ENCODE results near the gene ABLIM3.
A peak's percentile ranks its signal among the peaks of the same experiment; 100 is the strongest.

ABLIM3 gene

DNA sequence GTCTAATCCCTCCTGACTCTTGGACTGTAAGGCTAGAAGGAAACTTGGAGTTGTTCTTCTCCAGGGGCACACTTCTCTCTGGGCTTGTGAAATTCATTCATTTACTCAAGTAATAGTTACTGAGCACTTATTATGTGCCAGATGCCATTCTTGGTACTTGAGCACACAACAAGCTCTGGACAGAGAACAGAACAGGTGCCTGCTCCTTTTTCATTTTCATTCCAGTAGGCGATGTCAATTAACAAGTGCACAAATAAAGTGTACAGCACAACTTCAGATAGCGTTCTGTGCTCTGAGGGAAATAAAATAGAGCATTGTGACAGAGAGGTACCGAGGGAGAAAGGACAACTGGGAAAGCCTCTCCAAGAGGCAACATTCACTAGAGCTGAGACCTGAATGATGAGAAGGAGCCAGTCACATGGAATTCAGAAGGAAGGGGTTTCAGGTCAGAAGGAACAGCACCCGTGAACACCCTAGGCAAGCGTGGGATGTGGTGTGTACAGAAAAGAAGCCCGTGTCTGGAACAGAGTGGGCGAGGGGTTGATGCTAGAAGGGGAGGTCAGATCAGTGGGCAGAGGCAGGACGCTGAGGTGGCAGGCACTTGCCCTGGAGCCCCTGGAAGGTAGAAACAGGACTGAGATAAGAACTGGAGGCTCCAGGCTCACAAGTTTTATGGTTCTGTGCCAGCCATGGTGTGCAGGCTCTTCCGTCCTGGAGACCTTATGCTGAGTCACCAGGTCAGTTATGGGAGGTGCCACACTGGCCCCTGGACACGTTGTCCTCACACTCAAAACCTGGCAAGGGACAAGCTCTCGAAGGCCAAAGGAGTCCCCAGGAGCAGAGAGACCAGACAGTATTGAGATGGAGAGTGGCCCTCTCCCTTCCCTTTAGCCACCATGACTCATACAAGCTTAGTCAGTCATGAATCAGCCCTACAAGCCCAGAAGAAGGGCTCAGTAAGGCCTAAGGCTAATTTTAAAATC, 7.2 kb upstream of the ABLIM3 start:
- DNase-seq: peak; percentile 85

DNA sequence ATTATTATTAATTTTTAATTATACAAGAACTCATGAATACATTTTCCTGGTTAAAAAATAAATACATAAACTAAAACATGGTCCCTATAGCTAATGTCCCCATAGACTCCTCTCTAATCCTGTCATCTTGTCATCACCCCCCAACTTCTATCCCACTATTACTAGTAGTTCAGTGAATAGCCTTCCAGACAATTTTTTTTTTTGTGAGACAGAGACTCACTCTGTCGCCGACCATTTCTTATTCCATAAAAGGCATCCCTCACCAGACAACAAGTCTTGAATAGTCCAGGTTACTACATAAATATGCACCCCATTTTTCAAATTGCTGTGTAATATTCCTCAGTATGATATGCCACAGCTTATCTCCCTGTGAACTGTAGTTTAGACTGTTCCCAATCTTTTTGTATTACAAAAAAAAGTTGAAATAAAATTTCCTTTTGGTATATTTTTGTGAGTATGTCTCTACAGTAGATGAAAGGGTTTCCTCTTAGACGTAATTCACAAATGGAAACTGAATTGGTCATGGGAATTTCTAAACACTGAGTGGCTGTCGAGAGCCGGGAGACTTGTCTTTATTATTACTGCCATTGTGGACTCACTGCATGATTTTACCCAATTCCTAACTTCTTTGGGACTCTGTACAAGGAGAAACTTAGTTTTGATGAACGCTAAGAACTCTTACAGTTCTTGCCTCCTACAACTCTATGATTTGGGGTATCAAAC, 6.4 kb upstream of the ABLIM3 start:
- DNase-seq: no peak

DNA sequence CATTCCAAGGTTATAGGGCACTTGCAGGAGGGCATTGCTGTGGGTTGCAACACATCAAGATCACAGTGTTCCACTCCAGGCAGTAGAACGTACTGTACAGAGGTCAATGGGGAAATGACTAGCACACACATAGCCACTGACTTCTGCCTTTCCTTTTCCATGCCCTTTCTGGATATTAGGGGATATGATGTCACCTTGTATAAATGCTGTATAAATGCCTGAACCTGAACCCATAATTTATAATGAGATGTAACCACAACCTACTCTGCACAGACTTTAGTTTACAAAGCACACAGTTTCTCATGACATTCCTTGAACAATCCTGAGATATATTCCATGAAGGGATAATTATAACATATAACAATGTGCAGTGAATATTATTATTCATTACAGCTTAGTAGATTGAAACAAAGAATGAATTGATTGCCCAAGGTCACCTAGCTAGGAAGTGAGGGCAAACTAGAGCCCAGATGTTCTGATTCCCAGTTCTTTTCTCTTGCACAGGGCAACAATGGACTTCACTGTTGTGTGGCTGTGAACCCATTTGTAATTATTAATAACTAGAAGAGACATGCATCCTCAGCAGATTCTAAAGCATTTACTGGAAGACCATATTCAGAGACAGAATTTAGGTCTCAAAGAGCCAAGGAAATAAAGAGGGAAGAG, 5.6 kb upstream of the ABLIM3 start:
- DNase-seq: peak; percentile 75

DNA sequence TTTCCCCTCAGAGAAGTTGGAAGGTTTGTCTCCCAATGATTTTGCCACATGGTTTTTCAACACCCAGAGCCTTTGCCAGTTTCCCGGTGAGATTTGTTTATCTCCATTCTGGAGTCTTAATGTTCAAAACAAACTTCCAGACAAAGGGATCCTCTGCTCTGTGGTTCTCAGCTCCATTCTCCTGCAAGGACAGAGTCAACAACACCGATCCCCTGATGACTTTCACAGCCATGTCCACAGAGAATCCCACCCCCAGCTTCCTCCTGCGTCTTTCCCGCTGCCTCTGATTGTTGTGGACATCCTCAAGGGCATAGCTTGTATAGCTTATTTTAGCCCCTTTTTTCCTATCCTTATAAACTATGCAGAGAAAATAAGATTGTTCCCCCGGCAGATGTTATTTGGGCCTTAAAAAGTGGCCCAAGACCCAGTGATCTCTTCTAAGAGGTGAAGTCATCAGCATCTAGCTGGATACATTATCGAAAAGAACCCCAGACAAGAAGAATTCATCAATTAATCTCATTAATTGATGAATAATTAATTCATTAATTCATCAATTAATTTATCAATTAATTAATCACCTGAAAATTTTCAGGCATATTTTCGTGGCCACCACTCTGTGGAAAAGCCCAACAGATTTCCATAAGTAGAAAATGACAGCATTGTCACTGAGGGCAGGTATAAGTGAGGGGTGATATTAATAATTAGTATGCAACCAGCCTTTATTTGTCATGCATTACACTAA, 2.9 kb upstream of the ABLIM3 start:
- no peak for DNase-seq

DNA sequence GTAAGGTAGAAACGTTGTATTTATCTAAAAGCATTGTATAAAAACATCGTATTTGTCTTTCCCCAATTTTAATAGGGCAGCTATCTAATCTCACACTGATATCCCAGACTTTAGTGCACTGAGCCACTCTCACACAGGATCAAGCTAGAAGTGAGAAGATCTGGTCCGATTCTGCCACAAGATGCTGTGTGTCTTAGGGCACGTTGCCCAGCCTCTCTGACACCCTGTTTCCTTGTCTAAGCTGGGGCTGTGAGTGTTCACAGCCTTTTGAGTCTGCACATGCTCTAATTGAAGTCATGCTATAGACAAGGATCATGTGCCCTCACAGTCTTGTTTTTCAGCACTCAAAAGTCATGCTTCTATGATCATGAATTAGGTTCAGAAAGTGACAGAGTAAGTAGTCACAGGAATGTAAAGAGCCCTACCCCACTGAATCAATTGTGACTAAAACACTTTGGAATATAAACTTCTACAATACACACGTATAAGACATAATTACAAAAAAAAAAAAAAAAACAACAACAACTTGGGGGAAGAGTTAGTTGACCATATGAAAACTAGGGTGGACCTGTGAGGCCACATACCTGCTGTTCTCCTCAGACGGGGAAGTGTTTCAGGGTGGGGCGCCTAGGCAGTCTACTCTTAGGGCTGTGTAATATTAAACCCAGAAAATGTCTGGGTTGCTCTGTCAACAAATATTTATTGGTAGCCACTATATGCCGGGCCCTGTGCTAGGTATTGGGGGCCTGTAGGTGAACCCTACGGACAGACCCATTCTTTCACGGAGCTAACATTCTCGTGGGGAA, 893 bp upstream of the ABLIM3 start:
- no peak for DNase-seq

DNA sequence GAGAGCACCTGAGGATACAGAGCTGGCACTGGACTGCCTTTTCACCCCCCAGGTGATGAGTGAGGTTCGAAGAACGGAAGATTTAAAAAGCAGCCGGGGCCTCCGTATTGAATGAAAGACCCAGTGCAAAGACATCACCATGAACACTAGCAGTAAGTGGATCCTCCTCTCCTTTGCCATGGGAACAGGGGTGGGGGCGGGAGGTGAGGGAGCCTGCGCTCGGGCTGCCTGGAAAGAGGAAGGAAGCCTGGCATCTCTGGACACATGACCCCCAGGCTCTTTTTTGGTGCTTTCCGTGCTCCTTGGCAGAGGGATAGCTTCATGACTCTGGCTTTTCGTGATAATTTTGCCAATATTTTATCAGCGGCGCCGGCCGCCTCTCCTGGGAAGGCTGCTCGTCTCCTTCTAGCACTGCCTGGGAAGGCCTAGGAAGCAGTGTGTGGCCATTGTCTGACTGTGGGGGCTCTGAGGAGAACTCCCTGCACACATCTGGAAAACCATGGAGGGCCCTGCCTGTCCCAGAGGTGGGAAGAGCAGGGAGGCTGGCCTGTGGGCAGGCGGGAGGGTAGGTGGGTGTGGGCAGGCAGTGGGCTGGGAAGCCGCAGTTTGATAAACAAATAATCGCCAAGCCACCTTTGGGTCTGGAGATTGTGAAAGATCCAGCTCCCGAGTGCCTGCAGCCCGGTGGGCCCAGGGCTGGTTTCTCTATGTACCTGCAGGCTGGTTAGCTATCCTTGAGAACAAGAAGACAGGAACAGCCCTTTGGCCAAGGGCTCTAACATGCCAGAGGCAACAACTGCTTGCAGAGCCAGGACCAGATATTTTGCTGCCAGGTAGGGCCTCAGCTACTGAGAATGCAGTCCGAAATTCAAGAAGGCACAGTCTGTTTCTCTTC, 911 bp downstream of the ABLIM3 start:
- DNase-seq: peak; percentile 71

DNA sequence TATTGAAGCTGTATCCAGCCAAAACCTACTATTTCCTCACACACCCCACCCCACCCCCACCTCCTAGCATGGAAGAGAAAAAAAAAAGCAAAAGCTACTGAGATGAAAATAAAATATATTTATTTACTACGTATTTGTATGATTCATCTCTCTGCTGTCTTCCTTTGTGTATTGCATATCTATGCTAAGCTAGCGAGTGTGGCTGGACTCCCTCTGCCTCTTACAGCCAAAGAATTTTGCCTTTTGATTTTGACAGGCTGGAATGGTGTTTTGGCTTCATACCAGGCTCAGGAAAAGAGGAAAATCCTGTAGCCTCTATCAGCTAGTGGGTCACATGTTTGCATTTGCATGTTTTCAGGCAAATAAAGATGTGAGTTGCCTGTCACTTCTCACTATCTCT, 2.2 kb downstream of the ABLIM3 start:
- DNase-seq: no peak

DNA sequence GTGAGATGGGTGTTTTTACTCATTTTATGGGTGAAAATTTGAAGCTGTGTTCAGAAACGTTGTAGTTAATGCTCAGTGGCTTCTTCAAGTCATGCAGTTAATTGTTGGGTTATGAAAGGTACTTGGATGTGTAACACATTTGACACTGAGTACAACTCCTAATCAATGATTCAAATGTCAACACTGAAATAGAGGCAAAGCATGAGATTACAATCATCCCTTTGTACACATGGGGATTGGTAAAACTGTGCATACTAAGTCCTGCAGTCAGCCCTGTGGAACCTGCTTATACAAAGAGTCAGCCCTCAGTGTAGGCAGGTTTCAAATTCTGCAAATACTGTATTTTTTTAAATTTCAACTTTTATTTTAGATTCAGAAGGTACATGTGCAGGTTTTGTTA, 3.3 kb downstream of the ABLIM3 start:
- DNase-seq: no peak

DNA sequence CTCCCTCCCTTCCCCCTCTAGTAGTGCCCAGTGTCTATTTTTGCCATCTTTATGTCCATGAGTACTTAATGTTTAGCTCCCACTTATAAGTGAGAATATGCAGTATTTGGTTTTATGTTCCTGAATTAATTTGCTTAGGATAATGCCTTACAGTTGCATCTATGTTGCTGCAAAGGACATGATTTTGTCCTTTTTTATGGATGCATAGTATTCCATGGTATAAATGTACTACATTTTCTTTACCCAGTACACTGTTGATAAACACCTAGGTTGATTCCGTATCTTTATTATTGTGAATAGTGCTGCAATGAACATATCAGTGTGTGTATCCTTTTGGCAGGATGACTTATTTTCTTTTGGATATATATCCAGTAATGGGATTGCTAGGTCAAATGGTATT, 3.8 kb downstream of the ABLIM3 start:
- no peak for DNase-seq

DNA sequence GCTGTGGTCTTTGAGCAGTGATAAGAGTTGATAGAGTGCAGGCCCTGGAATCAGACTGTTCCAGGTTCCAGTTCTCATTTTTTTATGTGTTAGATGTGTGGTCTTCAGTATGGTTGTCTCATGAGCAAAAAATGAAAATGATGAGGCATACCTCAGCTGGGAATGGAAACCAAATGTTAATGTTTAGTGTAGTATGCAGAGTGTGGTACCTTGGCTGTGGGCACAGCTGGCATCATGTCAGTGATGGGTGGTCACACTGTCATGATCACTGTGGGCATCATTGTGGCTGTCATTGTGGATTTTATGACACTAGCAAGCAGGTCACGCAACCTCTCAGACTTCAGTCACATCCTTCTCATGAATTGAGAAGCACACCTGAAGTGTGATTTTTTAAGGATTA, 6.4 kb downstream of the ABLIM3 start:
- no peak for DNase-seq

DNA sequence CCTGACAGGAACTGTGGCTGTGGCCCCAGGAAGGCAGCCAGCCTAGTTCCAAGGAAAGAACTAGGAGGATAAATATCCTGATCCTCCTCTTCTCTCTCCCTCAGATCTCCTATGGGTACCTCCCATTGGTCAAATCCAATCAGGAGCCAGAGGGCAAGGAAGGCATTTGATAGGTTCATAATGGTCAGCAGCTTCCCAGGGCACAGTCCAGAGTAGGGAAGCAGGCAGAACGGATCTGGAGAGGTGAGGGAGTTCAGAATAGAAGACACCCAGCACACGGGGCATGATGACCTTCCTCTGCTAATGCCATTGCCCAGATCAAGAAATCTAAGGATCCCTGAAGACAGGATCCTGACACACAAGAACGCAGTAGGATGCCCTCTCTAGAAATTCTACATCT, 8.6 kb downstream of the ABLIM3 start:
- no peak for DNase-seq

DNA sequence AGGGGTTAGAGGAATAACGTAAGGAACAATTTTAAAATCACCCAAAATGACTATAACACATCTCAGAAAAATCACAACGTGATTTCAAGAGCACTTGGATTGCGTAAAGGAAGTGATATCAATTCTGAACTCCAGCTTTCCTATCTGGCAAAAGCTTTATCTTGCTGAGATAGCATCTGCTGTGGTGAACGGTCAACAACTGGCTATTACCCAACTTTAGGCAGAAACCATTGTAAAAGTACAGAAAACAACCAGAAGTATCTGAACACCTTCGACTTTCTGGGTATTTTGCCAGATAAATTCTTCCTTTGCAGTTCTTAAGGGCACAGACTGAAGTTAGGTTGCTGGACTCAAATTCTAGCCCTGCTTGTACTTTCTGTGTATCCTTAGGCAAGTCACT, 9.2 kb downstream of the ABLIM3 start:
- no peak for DNase-seq

DNA sequence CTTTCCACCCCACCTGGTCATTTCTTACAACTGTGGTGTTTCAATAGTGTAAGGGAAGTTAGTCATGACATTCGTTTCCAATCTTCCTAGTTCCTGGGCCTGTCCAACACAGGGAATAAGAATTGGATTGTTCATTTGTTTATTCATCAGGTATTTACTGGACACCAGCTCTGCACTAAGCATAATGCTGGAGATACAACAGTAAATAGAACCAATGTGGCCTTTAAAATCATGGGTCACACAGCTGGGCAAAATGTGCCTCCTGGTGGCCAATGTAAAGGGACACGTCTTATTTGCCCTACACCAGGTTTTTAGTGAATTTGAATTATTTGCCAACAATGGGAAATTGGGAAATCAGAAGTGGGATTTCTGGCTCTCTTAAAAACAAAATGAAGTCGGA, 10.4 kb downstream of the ABLIM3 start:
- DNase-seq: no peak

DNA sequence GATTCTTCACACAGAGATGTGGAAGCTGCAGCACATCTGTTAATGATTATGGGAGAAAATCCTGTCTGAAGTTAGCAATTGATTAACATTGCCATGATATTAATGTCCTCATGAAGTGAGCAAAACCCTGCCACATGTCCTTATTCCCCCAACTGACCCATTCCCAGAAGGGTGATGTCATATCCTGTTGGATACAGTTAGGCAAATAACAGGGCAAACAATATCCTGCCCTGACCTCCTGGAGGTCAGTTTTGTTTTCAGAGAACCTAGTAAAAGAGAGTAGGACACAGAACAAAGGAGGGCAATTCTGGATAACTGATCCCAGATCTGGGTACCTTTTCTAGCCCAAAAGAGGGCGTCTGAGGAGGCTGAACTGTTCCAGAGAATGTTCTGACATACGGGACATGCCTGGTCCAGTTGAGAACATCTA, 11.0 kb downstream of the ABLIM3 start:
- DNase-seq: peak; percentile 42

DNA sequence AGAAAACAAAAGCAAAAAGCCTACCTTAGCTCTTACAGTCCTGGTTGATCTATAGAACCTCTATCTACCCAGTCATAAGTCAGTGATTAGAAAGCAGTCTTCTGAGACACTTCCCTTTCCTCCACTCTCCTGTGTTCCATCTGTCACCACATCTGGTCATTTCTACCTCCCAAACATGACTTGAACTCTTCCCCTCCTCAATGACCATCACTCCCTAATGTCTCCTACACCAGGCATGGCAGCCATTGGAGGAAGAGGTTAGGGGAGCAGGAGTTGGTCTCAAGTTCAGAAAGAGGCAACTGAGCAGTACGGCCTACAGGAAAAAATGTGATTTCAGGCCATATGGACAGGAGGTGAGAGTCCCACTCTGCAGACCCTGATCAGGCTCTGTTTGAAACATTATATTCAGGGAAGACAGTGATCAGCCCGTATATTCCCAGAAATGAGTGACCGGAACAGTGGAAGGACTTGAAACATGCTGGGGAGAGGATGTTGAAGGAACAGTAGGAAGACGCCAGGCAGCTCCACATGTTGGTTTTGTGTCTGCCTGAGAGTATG, 12.0 kb downstream of the ABLIM3 start:
- DNase-seq: no peak

DNA sequence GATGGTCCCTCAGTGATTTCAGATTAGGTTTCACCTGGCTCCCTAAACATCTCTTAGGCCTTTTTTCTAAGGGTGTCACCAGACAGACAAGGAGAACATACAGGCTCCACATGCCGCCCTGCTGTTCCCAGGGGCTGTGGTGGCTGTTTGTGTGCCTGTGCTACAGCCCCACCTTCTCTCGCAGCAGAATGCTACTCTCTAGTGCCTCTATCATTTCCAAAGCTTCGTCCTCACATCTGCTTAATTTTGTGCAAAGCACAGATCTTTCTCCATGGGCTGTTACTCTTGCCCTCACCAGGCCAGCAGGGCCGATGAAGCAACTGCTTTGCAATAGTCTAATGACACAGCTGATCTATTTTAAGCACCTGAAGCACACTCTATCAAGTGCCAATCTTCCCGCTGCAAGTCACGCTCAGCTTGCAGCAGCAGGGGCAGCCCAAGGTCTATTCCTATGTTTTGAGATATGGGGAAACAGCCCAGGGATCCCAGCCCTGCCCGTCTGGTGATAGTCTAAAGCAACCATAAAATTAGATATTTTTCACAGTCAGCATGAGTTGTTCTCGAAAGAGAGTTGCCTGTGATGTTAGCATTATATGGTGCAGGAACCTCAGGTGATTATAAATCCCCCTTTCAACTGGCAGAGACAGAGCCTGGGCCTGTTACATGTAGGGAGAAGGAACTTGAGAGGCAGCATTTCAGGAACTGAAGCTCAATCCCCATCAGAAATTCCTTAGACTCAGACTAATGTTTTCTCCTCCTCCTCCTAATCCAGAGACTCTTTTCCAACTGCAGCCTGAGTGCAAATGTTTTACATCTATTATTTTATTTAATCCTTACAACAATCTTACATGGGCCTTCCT, 12.7 kb downstream of the ABLIM3 start:
- DNase-seq: peak; percentile 71

DNA sequence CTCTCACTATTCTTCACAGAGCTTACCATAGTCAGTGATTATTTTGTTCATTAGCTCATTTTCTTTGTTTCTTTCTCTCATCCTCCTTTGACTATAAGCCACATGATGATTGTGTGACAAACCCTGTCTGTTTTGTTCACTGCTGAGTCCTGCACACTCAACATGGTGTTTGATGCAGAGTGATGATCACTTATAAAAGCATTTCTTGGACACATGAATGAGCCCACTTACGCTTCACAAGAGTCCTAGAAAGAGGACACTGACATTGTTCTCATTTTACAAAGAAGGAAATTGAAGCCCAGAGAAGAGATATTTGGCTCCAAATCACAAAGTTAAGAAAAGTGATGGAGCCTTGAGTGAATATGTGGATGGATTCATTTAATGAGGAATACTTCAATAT, 13.4 kb downstream of the ABLIM3 start:
- DNase-seq: no peak

DNA sequence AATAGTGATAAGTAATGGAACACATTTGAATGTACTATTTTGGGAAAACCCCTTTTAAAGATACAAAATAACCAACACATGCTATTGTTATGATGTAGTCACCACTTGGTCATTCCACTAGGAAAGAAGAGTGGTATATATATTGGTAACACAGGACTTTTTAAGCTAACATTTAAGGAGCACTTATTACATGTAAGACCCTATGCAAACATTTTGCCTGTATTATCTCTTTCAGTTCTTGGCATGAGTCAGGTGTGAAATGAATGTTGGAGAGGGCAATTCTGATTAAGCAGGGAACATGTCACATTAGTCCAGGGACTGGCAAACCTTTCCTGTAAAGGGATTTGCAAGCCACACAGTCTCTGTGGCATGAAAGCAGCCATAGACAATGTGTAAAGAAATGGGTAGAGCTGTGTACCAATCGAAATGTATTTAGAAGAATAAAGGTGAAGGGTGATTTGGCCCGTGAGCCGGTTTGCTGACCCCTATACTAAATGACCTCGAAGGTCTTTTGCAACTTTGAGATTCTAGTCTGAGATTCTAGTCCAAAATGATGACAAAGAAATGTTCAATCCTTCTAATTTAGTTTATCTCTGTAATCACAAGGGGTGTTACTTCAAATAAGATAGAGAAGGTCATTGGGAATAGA, 15.3 kb downstream of the ABLIM3 start:
- DNase-seq: no peak

DNA sequence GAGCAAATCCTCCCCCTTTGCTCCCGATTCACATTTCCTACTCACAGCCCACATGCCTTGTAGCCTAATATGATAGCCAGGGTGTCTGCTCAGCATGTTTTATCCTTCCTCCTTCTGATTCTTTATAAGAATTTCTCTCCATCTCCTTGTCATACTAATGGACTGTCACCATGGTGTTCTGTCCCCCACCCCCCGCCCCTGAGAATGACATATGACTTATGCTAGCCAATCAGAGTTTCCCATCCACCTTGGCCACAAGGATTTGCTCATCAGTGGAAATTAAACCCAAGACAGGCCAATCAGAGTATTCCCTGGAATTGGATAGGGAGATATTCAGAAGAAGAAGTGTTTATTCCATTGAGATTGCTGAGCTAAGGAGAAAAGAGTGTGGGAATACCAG, 16.0 kb downstream of the ABLIM3 start:
- DNase-seq: no peak
